Suprapubic skin (tissue), 3 donors: ENCODE data around the gene AKAP13.

Source experiments
- CTCF ChIP-seq, 2 donors: fragments of 200-600 bp in 1 of 2; fragments of 450-650 bp in 1 of 2; sonication (generic) in 1 of 2; IDR thresholded peaks; one replicate each; pipeline ENCODE4 v1.5.1; 2016 to 2019; ENCODE audit warnings: antibody characterized with exemption in 2 of 2, mild to moderate bottlenecking in 1 of 2, moderate library complexity in 1 of 2
- EP300 ChIP-seq: sonication (generic); formaldehyde crosslinking; IDR thresholded peaks from one replicate; pipeline ENCODE4 v1.6.1; 2017; ENCODE audit warnings: antibody characterized with exemption
- POLR2A ChIP-seq, 2 donors: fragments of 450-650 bp; IDR thresholded peaks; one replicate each; pipeline ENCODE4 v1.6.1; 2017; ENCODE audit warnings: antibody characterized with exemption in 2 of 2, mild to moderate bottlenecking in 2 of 2, moderate library complexity in 2 of 2

GRCh38 chr15:85676342-85677098 lies 296.1 kb downstream of the AKAP13 start:
- TF ChIP-seq CTCF (IDR thresholded peaks at IDR 0.05) (no peak), EP300 (no peak), POLR2A (IDR thresholded peaks at IDR 0.05) (no peak)
